Heart left ventricle (tissue), 16 donors: ENCODE results near the gene KCNMA1. TPM values are rescaled to one million over a fixed set of nuclear protein-coding genes. Genes with fewer than 3 reads are reported as not detected.
"Not testable (repeated sequence)": the region's sequence is repeated elsewhere in the genome, so short reads cannot be mapped to it uniquely, and the experiment has no call there.

ENCODE experiments used
- ATAC-seq, 4 donors: fragments of 200-7000 bp; cut with Tn5 transposase; one replicate each; pipeline ENCODE4 v1.9.1; 2020 to 2022; ENCODE audit warnings: moderate library complexity in 4 of 4, mild to moderate bottlenecking in 3 of 4, moderate number of reproducible peaks in 1 of 4
- DNase-seq, 5 donors: peaks; one replicate each; pipeline ENCODE4 v3.0.0-alpha.2; 2020
- H3K27ac ChIP-seq, 12 donors: fragments of 200-600 bp; sonication (generic) in 4 of 12; one replicate each; pipeline versions ENCODE4 v1.5.0 to v1.8.0; 2016 to 2022; ENCODE audit warnings: mild to moderate bottlenecking in 2 of 12
- H3K27me3 ChIP-seq, 9 donors: fragments of 200-600 bp; sonication (generic) in 2 of 9; one replicate each; pipeline versions ENCODE4 v1.5.1 to v1.8.0; 2016 to 2022; ENCODE audit warnings: mild to moderate bottlenecking in 3 of 9
- H3K36me3 ChIP-seq, 9 donors: fragments of 200-600 bp; sonication (generic) in 2 of 9; one replicate each; pipeline versions ENCODE4 v1.5.0 to v1.8.0; 2018 to 2022; ENCODE audit warnings: mild to moderate bottlenecking in 2 of 9
- H3K4me1 ChIP-seq, 12 donors: fragments of 200-600 bp; sonication (generic) in 4 of 12; one replicate each; pipeline versions ENCODE4 v1.5.0 to v1.8.0; 2016 to 2022; ENCODE audit warnings: mild to moderate bottlenecking in 3 of 12
- H3K4me3 ChIP-seq, 12 donors: fragments of 200-600 bp; sonication (generic) in 4 of 12; one replicate each; pipeline versions ENCODE4 v1.5.0 to v1.8.0; 2017 to 2022; ENCODE audit warnings: mild to moderate bottlenecking in 9 of 12, moderate library complexity in 4 of 12
- H3K9me3 ChIP-seq, 12 donors: fragments of 200-600 bp; sonication (generic) in 4 of 12; one replicate each; pipeline versions ENCODE4 v1.5.0 to v1.8.0; 2016 to 2022; ENCODE audit warnings: mild to moderate bottlenecking in 1 of 12
- POLR2A ChIP-seq, 2 donors: fragments of 450-650 bp; IDR thresholded peaks; one replicate each; pipeline ENCODE4 v1.6.1; 2017; ENCODE audit warnings: antibody characterized with exemption in 2 of 2, mild to moderate bottlenecking in 2 of 2, moderate library complexity in 2 of 2
- WGBS, 4 donors: extraction: QIAGEN DNeasy Blood & Tissue Kit in 2 of 4; methylation state at CpG; one replicate each; pipeline versions ENCODE4 v1.1.5 to v1.1.7; 2013 to 2018; 5-methylcytosine and 5-hydroxymethylcytosine counted together
- intact Hi-C, 10 donors: fragments of 100-400 bp; cut with DNase I; formaldehyde crosslinking; loops; one replicate each; pipeline versions ENCODE4 v1.11.1 to v1.14.2; 2022
- polyA plus RNA-seq, 2 donors: library from polyadenylated mRNA; stranded (reverse); fragments of 200-250 nt; gene quantifications; one replicate each; pipeline ENCODE4 v1.2.3, GENCODE V29; 2013
- total RNA-seq, 9 donors: library from RNA; depleted of rRNA in 2 of 9; stranded (reverse); fragments of >200 nt in 2 of 9; fragmentation: NEBNext Ultra II Directional in 3 of 9; extraction: Animal tissue kit (Norgen Biotek cat#: 25700) in 3 of 9; gene quantifications; one replicate each; pipeline versions ENCODE4 v1.1.0 to v1.2.4, GENCODE V29; 2016 to 2023
- TF ChIP-seq, protein P1 (sequence below), 12 donors: fragments of 200-600 bp; sonication (generic) in 4 of 12; IDR thresholded peaks; one replicate each; pipeline versions ENCODE4 v1.5.0 to v1.8.0; 2018 to 2022; ENCODE audit warnings: antibody characterized with exemption in 12 of 12, mild to moderate bottlenecking in 5 of 12
- donor health status: ischemic (EF 13 %, LVEDD 7.1; RV severe dilation, severe dysfunction).
- donor health status: healthy with polysubstance abuse.
- donor health status: DM: no; HTN: yes; CAD: no.
- donor health status: DM: no; HTN: no; CAD: no.
- donor health status: ischemic (EF 25% LVEDD 6.9; RV normal size, moderate dysfunction).
- donor health status: ischemic (EF 25% LVEDD 5.7; RV mildly dilated, moderate dysfunction).
- donor health status: healthy.
- donor health status: DM: yes; HTN: yes; CAD: no.
- donor health status: ischemic (EF 35%, LVEDD 5.7; RV mildly dilated, moderate dysfunction).
- donor health status: nonischemic (EF 11% LVEDD 7.7; RV severe dilation, severe dysfunction).
- donor health status: DM: yes; HTN: yes; CAD: no.
- donor health status: PGD.
- donor health status: ischemic (EF 29% LVEDD 5.4; RV normal size, mild dysfunction).
- donor health status: nonischemic (EF 23%, LVEDD 6.1; RV moderate dilation, normal function).

Gene KCNMA1
- total and polyA plus RNA-seq, 11 donors: 0.39 to 8.7 (median 1.7) TPM

- H3K4me1 ChIP-seq: no peaks in the 10 kb centered on the region
- H3K27ac ChIP-seq: no peak overlapping the region
- ATAC-seq (no peak), DNase-seq (no peak)
- no peaks in the 10 kb centered on the region for H3K36me3 ChIP-seq
- no peak overlapping the region for H3K4me3 ChIP-seq
- no peaks in the 10 kb centered on the region for H3K9me3 ChIP-seq
- TF ChIP-seq, protein P1, sequence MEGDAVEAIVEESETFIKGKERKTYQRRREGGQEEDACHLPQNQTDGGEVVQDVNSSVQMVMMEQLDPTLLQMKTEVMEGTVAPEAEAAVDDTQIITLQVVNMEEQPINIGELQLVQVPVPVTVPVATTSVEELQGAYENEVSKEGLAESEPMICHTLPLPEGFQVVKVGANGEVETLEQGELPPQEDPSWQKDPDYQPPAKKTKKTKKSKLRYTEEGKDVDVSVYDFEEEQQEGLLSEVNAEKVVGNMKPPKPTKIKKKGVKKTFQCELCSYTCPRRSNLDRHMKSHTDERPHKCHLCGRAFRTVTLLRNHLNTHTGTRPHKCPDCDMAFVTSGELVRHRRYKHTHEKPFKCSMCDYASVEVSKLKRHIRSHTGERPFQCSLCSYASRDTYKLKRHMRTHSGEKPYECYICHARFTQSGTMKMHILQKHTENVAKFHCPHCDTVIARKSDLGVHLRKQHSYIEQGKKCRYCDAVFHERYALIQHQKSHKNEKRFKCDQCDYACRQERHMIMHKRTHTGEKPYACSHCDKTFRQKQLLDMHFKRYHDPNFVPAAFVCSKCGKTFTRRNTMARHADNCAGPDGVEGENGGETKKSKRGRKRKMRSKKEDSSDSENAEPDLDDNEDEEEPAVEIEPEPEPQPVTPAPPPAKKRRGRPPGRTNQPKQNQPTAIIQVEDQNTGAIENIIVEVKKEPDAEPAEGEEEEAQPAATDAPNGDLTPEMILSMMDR (IDR thresholded peaks at IDR 0.05): no peak
- no peak for TF ChIP-seq POLR2A (IDR thresholded peaks at IDR 0.05)
- WGBS, 4 donors: 29 to 80% (median 35%) methylated on average over 2 of the region's 2 CpGs
- intact Hi-C loops: no loop called here
- no peaks in the 10 kb centered on the region for H3K27me3 ChIP-seq
Observed at GRCh38 chr10:77347052-77347451, 290.6 kb downstream of the KCNMA1 start.

- Histone ChIP-seq H3K4me1 (no peaks in the 10 kb centered on the region), H3K27ac (no peak overlapping the region), H3K4me3 (no peak overlapping the region), H3K27me3 (no peaks in the 10 kb centered on the region), H3K36me3 (no peaks in the 10 kb centered on the region), H3K9me3 (peaks cover 0 to 9% (median 2%) of the 10 kb centered on the region in 12 donors)
- intact Hi-C loops: no loop called here
- 23 to 33% (median 26%) methylated on average over 3 of the region's 3 CpGs for WGBS, 4 donors
- no peak for ATAC-seq
- no peak for TF ChIP-seq POLR2A (IDR thresholded peaks at IDR 0.05)
- TF ChIP-seq, protein P1 (IDR thresholded peaks at IDR 0.05): no peak
- no peak for DNase-seq
Observed at GRCh38 chr10:77341055-77341454, 296.6 kb downstream of the KCNMA1 start.

GRCh38 chr10:77339872-77340271 is 297.7 kb downstream of the KCNMA1 start:
- H3K4me1 ChIP-seq, DNase-seq, intact Hi-C loops, H3K4me3 ChIP-seq, H3K9me3 ChIP-seq, H3K27me3 ChIP-seq, H3K36me3 ChIP-seq, H3K27ac ChIP-seq, ATAC-seq: not testable (repeated sequence)

DNA sequence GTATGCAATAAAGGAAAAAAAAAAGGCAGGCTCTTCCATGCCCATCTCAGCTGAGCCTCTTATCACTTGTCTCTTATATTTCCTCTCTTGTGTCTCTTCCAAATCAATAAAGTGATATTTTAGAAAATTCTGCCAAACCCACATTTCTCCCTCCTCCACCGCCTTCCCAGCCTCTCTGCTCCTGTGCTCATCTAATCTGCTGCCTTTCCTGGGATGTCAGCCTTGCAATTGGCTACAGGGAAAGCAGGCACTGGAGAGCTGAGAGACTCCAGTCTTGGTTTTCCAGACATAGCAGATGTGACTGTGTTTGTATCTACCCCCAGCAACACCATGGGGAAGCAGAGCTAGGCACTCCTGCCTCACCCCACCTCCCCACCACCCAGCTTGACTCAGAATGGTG is 298.4 kb downstream of the KCNMA1 start:
- 57 to 69% (median 60%) methylated on average over 1 of the region's 1 CpG for WGBS, 4 donors
- Histone ChIP-seq H3K36me3 (no peaks in the 10 kb centered on the region), H3K4me3 (no peak overlapping the region), H3K27me3 (no peaks in the 10 kb centered on the region), H3K4me1 (no peaks in the 10 kb centered on the region), H3K9me3 (peaks cover 0 to 9% (median 2%) of the 10 kb centered on the region in 12 donors), H3K27ac (no peak overlapping the region)
- DNase-seq (no peak), ATAC-seq (no peak)
- intact Hi-C loops: no loop called here
- TF ChIP-seq, protein P1 (IDR thresholded peaks at IDR 0.05): no peak
- no peak for TF ChIP-seq POLR2A (IDR thresholded peaks at IDR 0.05)

GRCh38 chr10:77338143-77338542 is 299.5 kb downstream of the KCNMA1 start:
- H3K27ac ChIP-seq: no peak overlapping the region
- TF ChIP-seq, protein P1 (IDR thresholded peaks at IDR 0.05): no peak
- TF ChIP-seq POLR2A (IDR thresholded peaks at IDR 0.05): no peak
- intact Hi-C loops: no loop called here
- H3K9me3 ChIP-seq: peaks cover 0 to 9% (median 2%) of the 10 kb centered on the region in 12 donors
- 73 to 85% (median 81%) methylated on average over 4 of the region's 4 CpGs for WGBS, 4 donors
- H3K4me1 ChIP-seq: no peaks in the 10 kb centered on the region
- DNase-seq: no peak
- no peak for ATAC-seq
- no peak overlapping the region for H3K4me3 ChIP-seq
- H3K36me3 ChIP-seq: no peaks in the 10 kb centered on the region
- no peaks in the 10 kb centered on the region for H3K27me3 ChIP-seq
